Neural progenitor cell (in vitro differentiated cells): Measurements from ENCODE around the gene ADAMTSL5. TPM values are rescaled to one million over a fixed set of nuclear protein-coding genes. Genes with fewer than 3 reads are reported as not detected.

Source experiments
- DNase-seq: peaks from one replicate; pipeline ENCODE4 v3.0.0-alpha.2; 2016; ENCODE audit warnings: low spot score
- H2AFZ ChIP-seq: fragments of 200-600 bp; sonication (generic); replicated peaks from 2 replicates; pipeline ENCODE4 v1.6.1; 2016; ENCODE audit warnings: antibody characterized with exemption
- H3F3A ChIP-seq: fragments of 200-600 bp; sonication (generic); 2 replicates; pipeline ENCODE4 v1.6.1; 2016; ENCODE audit warnings: antibody characterized with exemption, low read depth
- H3K27ac ChIP-seq: fragments of 200-600 bp; sonication (generic); 2 replicates; pipeline ENCODE4 v1.5.1; 2016; ENCODE audit warnings: mild to moderate bottlenecking
- H3K27me3 ChIP-seq: fragments of 200-600 bp; sonication (generic); 2 replicates; pipeline ENCODE4 v1.6.1; 2016; ENCODE audit warnings: mild to moderate bottlenecking, moderate library complexity
- H3K36me3 ChIP-seq: fragments of 200-600 bp; sonication (generic); 2 replicates; pipeline ENCODE4 v1.5.1; 2016
- H3K4me1 ChIP-seq: fragments of 200-600 bp; sonication (generic); 2 replicates; pipeline ENCODE4 v1.6.1; 2016; ENCODE audit warnings: mixed run types
- H3K4me2 ChIP-seq: fragments of 200-600 bp; sonication (generic); 2 replicates; pipeline ENCODE4 v1.6.1; 2016
- H3K4me3 ChIP-seq: fragments of 200-600 bp; sonication (generic); 2 replicates; pipeline ENCODE4 v1.5.1; 2016
- H3K79me2 ChIP-seq: fragments of 200-600 bp; sonication (generic); 2 replicates; pipeline ENCODE4 v1.6.1; 2016; ENCODE audit warnings: low read depth
- H3K9ac ChIP-seq: fragments of 200-600 bp; sonication (generic); 2 replicates; pipeline ENCODE4 v1.6.1; 2016
- H3K9me3 ChIP-seq: fragments of 200-600 bp; sonication (generic); 2 replicates; pipeline ENCODE4 v1.5.1; 2016; ENCODE audit warnings: low read depth
- H4K20me1 ChIP-seq: fragments of 200-600 bp; sonication (generic); 2 replicates; pipeline ENCODE4 v1.6.1; 2016; ENCODE audit warnings: low read depth
- H3K27ac Mint-ChIP-seq: 3 replicates; pipeline ENCODE4 v1.8.0; 2021; ENCODE audit warnings: mixed read lengths
- H3K27me3 Mint-ChIP-seq: 2 replicates; pipeline ENCODE4 v1.8.0; 2022; ENCODE audit warnings: low read depth, mild to moderate bottlenecking, inconsistent platforms, moderate library complexity, mixed read lengths; ENCODE audit not compliant: insufficient read depth
- H3K36me3 Mint-ChIP-seq: 3 replicates; pipeline ENCODE4 v1.8.0; 2021; ENCODE audit warnings: mixed read lengths
- H3K4me1 Mint-ChIP-seq: 3 replicates; pipeline ENCODE4 v1.8.0; 2021; ENCODE audit warnings: mixed read lengths
- H3K4me3 Mint-ChIP-seq: 3 replicates; pipeline ENCODE4 v1.8.0; 2021; ENCODE audit warnings: mild to moderate bottlenecking, moderate library complexity, mixed read lengths
- H3K9me3 Mint-ChIP-seq: 3 replicates; pipeline ENCODE4 v1.8.0; 2020; ENCODE audit warnings: mixed read lengths
- EZH2 ChIP-seq: fragments of 200-600 bp; sonication (generic); IDR thresholded peaks from 2 replicates; pipeline ENCODE4 v1.6.1; 2017; ENCODE audit warnings: antibody characterized with exemption, mild to moderate bottlenecking, moderate library complexity
- EZH2phosphoT487 ChIP-seq: fragments of 200-600 bp; sonication (generic); IDR thresholded peaks from 2 replicates; pipeline ENCODE4 v1.6.1; 2017; ENCODE audit warnings: antibody characterized with exemption
- total RNA-seq: library from RNA; depleted of rRNA; stranded (reverse); fragments of >200 nt; gene quantifications from 2 replicates; pipeline ENCODE4 v1.2.3, GENCODE V29; 2015; ENCODE audit warnings: low replicate concordance
- TF ChIP-seq, protein P1 (sequence below): fragments of 200-600 bp; sonication (generic); IDR thresholded peaks from 2 replicates; pipeline ENCODE4 v1.5.1; 2017; ENCODE audit warnings: antibody characterized with exemption, mild to moderate bottlenecking

ADAMTSL5 gene
- total RNA-seq, 1 donor from 2014 or later, result 0.13 TPM

DNA sequence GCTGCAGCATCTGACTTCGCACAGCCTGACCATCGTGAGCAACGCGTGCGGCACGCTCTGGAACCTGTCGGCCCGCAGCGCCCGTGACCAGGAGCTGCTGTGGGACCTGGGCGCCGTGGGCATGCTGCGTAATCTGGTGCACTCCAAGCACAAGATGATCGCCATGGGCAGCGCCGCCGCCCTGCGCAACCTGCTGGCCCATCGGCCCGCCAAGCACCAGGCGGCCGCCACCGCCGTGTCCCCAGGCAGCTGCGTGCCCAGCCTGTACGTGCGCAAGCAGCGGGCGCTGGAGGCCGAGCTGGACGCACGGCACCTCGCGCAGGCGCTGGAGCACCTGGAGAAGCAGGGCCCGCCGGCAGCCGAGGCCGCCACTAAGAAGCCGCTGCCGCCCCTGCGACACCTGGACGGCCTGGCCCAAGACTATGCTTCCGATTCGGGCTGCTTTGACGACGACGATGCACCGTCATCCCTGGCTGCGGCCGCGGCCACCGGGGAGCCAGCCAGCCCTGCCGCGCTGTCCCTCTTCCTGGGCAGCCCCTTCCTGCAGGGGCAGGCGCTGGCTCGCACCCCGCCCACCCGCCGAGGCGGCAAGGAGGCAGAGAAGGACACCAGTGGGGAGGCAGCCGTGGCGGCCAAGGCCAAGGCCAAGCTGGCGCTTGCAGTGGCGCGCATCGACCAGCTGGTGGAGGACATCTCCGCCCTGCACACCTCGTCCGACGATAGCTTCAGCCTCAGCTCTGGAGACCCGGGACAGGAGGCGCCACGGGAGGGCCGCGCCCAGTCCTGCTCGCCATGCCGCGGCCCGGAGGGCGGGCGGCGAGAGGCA is 47.4 kb downstream of the ADAMTSL5 start:
- no peaks in the 10 kb centered on the region for H3K79me2 ChIP-seq
- peaks cover 35% of the 10 kb centered on the region for H3F3A ChIP-seq
- Mint-ChIP-seq H3K27me3 (peaks cover 19% of the 10 kb centered on the region), H3K9me3 (no peaks in the 10 kb centered on the region), H3K4me3 (no peak overlapping the region), H3K27ac (no peak overlapping the region), H3K4me1 (peaks cover 2% of the 10 kb centered on the region), H3K36me3 (peaks cover 1% of the 10 kb centered on the region)
- no peak overlapping the region for H3K9ac ChIP-seq
- TF ChIP-seq, protein P1, sequence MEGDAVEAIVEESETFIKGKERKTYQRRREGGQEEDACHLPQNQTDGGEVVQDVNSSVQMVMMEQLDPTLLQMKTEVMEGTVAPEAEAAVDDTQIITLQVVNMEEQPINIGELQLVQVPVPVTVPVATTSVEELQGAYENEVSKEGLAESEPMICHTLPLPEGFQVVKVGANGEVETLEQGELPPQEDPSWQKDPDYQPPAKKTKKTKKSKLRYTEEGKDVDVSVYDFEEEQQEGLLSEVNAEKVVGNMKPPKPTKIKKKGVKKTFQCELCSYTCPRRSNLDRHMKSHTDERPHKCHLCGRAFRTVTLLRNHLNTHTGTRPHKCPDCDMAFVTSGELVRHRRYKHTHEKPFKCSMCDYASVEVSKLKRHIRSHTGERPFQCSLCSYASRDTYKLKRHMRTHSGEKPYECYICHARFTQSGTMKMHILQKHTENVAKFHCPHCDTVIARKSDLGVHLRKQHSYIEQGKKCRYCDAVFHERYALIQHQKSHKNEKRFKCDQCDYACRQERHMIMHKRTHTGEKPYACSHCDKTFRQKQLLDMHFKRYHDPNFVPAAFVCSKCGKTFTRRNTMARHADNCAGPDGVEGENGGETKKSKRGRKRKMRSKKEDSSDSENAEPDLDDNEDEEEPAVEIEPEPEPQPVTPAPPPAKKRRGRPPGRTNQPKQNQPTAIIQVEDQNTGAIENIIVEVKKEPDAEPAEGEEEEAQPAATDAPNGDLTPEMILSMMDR, result no peak
- peak; percentile 55 for TF ChIP-seq EZH2
- peak; percentile 82 for TF ChIP-seq EZH2phosphoT487
- no peak overlapping the region for H3K4me2 ChIP-seq
- H2AFZ ChIP-seq, result no peak overlapping the region
- H3K36me3 ChIP-seq, result no peaks in the 10 kb centered on the region
- DNase-seq, result peak; percentile 59
- H3K4me3 ChIP-seq, result no peak overlapping the region
- peaks cover 85% of the 10 kb centered on the region for H4K20me1 ChIP-seq
- no peak overlapping the region for H3K27ac ChIP-seq
- H3K27me3 ChIP-seq, result peaks cover 79% of the 10 kb centered on the region
- no peaks in the 10 kb centered on the region for H3K9me3 ChIP-seq
- peaks cover 26% of the 10 kb centered on the region for H3K4me1 ChIP-seq

DNA sequence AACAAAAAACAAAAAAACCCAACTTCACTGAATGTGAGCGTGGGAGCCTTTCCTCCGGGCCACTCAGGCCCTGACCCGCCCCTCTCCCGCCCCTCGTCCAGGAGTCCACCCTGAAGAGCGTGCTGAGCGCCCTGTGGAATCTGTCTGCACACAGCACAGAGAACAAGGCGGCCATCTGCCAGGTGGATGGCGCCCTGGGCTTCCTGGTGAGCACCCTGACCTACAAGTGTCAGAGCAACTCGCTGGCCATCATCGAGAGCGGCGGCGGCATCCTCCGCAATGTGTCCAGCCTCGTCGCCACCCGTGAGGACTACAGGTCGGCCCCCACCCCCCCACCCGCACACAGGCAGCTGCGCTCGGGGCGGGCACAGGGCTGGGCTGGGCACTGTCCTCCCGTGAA is 51.0 kb downstream of the ADAMTSL5 start:
- H3K27me3 Mint-ChIP-seq, result peaks cover 17% of the 10 kb centered on the region
- H4K20me1 ChIP-seq, result peaks cover 88% of the 10 kb centered on the region
- DNase-seq, result no peak

DNA sequence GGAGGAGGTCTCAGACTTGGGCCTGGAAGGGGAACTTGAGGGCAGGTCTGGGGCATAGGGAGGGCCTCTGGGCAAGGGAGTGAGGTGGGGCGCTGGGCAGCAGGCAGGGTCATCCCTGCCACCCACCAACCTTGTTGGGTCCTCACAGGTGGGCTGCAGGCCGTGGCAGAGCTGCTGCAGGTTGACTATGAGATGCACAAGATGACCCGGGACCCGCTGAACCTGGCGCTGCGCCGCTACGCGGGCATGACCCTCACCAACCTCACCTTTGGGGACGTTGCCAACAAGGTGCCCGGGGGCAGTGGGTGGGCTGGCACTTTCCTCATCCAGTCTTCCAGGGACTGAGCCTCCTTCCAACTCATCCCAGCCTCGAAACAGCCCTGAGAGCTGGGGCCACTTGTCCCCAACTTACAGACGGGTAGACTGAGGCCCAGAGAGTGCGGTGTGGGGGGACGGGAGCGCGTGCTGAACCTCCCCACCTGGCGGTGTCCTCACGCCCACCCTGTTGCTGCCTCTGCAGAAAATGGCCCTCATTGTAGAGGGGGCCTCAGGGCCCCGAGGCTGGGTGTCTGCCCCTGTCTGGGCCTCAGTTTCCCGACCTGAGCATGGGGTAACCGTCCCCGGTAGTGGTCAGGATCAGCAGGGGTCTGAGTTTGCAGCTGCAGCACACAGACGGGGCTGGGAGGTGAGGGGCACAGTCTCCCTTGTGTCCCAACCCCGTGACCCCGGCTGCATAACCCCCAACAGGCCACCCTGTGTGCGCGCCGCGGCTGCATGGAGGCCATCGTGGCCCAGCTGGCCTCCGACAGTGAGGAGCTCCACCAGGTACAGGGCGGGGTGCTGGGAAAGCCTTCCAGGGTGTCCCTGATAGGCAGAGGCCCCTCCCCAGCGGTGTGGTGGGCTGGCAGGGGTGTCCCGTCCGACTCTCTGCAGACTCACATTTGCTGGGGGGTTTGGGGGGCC is 52.5 kb downstream of the ADAMTSL5 start:
- peaks cover 88% of the 10 kb centered on the region for H4K20me1 ChIP-seq
- peaks cover 17% of the 10 kb centered on the region for H3K36me3 Mint-ChIP-seq
- H3K4me1 Mint-ChIP-seq, result peaks cover 6% of the 10 kb centered on the region
- H3K4me3 ChIP-seq, result no peak overlapping the region
- no peak overlapping the region for H3K9ac ChIP-seq
- H3F3A ChIP-seq, result peaks cover 6% of the 10 kb centered on the region
- no peaks in the 10 kb centered on the region for H3K9me3 ChIP-seq
- H3K27me3 Mint-ChIP-seq, result peaks cover 20% of the 10 kb centered on the region
- no peaks in the 10 kb centered on the region for H3K79me2 ChIP-seq
- no peak overlapping the region for H3K27ac Mint-ChIP-seq
- H3K36me3 ChIP-seq, result no peaks in the 10 kb centered on the region
- no peak for DNase-seq
- H3K9me3 Mint-ChIP-seq, result no peaks in the 10 kb centered on the region
- TF ChIP-seq EZH2phosphoT487, result no peak
- TF ChIP-seq EZH2, result no peak
- TF ChIP-seq, protein P1, result no peak
- no peak overlapping the region for H3K4me3 Mint-ChIP-seq
- peaks cover 72% of the 10 kb centered on the region for H3K27me3 ChIP-seq
- no peaks in the 10 kb centered on the region for H3K4me1 ChIP-seq
- H3K4me2 ChIP-seq, result no peak overlapping the region
- H3K27ac ChIP-seq, result no peak overlapping the region
- H2AFZ ChIP-seq, result no peak overlapping the region

More for the DNA sequence above, 51.0 kb downstream of the ADAMTSL5 start:
- H3K36me3 ChIP-seq, result no peaks in the 10 kb centered on the region
- no peaks in the 10 kb centered on the region for H3K79me2 ChIP-seq
- H3K27me3 ChIP-seq, result peaks cover 72% of the 10 kb centered on the region
- H3K4me2 ChIP-seq, result no peak overlapping the region
- H3K27ac ChIP-seq, result no peak overlapping the region
- H3K9me3 ChIP-seq, result no peaks in the 10 kb centered on the region
- H3K4me3 Mint-ChIP-seq, result no peak overlapping the region
- H3K4me3 ChIP-seq, result no peak overlapping the region
- TF ChIP-seq EZH2 (no peak), EZH2phosphoT487 (no peak)
- TF ChIP-seq, protein P1, result no peak
- peaks cover 14% of the 10 kb centered on the region for H3K36me3 Mint-ChIP-seq
- H2AFZ ChIP-seq, result no peak overlapping the region
- peaks cover 2% of the 10 kb centered on the region for H3K4me1 Mint-ChIP-seq
- H3K9me3 Mint-ChIP-seq, result no peaks in the 10 kb centered on the region
- peaks cover 4% of the 10 kb centered on the region for H3K4me1 ChIP-seq
- H3K27ac Mint-ChIP-seq, result no peak overlapping the region
- H3K9ac ChIP-seq, result no peak overlapping the region
- peaks cover 6% of the 10 kb centered on the region for H3F3A ChIP-seq
